Hematopoietic multipotent progenitor cell treated with erythropoietin and hydrocortisone succinate and interleukin-3 and kit ligand, for 4 days (in vitro differentiated cells): Measurements from ENCODE around the gene SMIM27.
"Not testable (repeated sequence)": the region's sequence is repeated elsewhere in the genome, so short reads cannot be mapped to it uniquely, and the experiment has no call there.

ENCODE experiments used
- DNase-seq: peaks from one replicate; pipeline ENCODE4 v3.0.0-alpha.2; 2015

Gene SMIM27

GRCh38 chr9:32558408-32558934, 6.3 kb downstream of the SMIM27 start:
- no peak for DNase-seq

- peak; percentile 24 for DNase-seq
Observed at GRCh38 chr9:32565967-32566366, 13.8 kb downstream of the SMIM27 start.

- DNase-seq, result no peak
Observed at GRCh38 chr9:32566770-32567169, 14.6 kb downstream of the SMIM27 start.

- DNase-seq, result peak; percentile 42
Observed at GRCh38 chr9:32570262-32570661, 18.1 kb downstream of the SMIM27 start.

- DNase-seq, result peak; percentile 95
Observed at GRCh38 chr9:32571969-32572899, 20.1 kb downstream of the SMIM27 start.

GRCh38 chr9:32572900-32573523, 20.9 kb downstream of the SMIM27 start, which contains the start of gene NDUFB6:
NDUFB6 (minus strand) TSS chr9:32573159; CDS start chr9:32573060, 99 bp downstream.
- peak; percentile 98 for DNase-seq

- no peak for DNase-seq
Observed at GRCh38 chr9:32573821-32574220, 21.7 kb downstream of the SMIM27 start.

GRCh38 chr9:32574858-32575257, 22.7 kb downstream of the SMIM27 start:
- peak; percentile 46 for DNase-seq

- DNase-seq, result no peak
Observed at GRCh38 chr9:32577316-32577715, 25.2 kb downstream of the SMIM27 start.

GRCh38 chr9:32578976-32579375, 26.8 kb downstream of the SMIM27 start:
- DNase-seq, result no peak

- DNase-seq, result peak; percentile 80
Observed at GRCh38 chr9:32579706-32580331, 27.7 kb downstream of the SMIM27 start.

- no peak for DNase-seq
Observed at GRCh38 chr9:32580631-32581300, 28.6 kb downstream of the SMIM27 start.

GRCh38 chr9:32581512-32582143, 29.5 kb downstream of the SMIM27 start:
- DNase-seq, result peak; percentile 77

- no peak for DNase-seq
Observed at GRCh38 chr9:32584784-32585183, 32.7 kb downstream of the SMIM27 start.

GRCh38 chr9:32587901-32588300, 35.8 kb downstream of the SMIM27 start:
- DNase-seq, result no peak

GRCh38 chr9:32589083-32589723, 37.1 kb downstream of the SMIM27 start:
- peak; percentile 67 for DNase-seq

GRCh38 chr9:32590476-32590875, 38.3 kb downstream of the SMIM27 start:
- DNase-seq, result no peak

- DNase-seq, result no peak
Observed at GRCh38 chr9:32590898-32591297, 38.8 kb downstream of the SMIM27 start.

- no peak for DNase-seq
Observed at GRCh38 chr9:32596096-32596865, 44.2 kb downstream of the SMIM27 start.

- DNase-seq, result no peak
Observed at GRCh38 chr9:32596936-32597335, 44.8 kb downstream of the SMIM27 start.

- DNase-seq, result not testable (repeated sequence)
Observed at GRCh38 chr9:32599021-32599420, 46.9 kb downstream of the SMIM27 start.
